ENCODE results near the gene YKT6.

DNA sequence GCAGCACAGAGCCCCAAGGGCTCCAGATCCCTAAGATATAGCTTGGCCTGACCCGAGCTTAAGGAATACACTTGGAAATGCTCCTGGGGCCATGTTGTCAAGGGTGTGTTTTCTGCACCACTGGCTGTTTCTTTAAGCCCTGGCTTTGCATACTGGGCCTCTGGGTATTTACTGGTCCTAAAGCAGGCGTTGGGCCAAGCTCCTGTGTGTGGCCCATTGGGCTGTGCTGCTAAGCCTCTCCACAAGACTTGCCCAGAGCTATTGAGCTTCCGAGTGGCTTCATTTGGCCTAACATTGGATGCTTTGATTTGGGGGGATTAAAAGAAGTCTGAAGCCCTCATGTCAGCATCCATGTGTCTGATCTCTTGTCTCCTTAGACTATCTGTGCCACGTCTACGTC lies 5.2 kb downstream of the YKT6 start:
- TF ChIP-seq, protein P1, sequence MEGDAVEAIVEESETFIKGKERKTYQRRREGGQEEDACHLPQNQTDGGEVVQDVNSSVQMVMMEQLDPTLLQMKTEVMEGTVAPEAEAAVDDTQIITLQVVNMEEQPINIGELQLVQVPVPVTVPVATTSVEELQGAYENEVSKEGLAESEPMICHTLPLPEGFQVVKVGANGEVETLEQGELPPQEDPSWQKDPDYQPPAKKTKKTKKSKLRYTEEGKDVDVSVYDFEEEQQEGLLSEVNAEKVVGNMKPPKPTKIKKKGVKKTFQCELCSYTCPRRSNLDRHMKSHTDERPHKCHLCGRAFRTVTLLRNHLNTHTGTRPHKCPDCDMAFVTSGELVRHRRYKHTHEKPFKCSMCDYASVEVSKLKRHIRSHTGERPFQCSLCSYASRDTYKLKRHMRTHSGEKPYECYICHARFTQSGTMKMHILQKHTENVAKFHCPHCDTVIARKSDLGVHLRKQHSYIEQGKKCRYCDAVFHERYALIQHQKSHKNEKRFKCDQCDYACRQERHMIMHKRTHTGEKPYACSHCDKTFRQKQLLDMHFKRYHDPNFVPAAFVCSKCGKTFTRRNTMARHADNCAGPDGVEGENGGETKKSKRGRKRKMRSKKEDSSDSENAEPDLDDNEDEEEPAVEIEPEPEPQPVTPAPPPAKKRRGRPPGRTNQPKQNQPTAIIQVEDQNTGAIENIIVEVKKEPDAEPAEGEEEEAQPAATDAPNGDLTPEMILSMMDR (IDR thresholded peaks at IDR 0.05) = no peak
- no peak for TF ChIP-seq POLR2A (IDR thresholded peaks at IDR 0.05)

All from uterus (tissue), 2 donors.